Stimulated activated CD4-positive, alpha-beta T cell treated with anti-CD3 and anti-CD28 coated beads, Interleukin-15, amount 100 ng/mL, for 48 hours (primary cell): ENCODE data around the gene AIFM3.

Experiments
- DNase-seq, 2 donors: peaks; one replicate each; pipeline ENCODE4 v3.0.0-alpha.2; 2020; ENCODE audit warnings: low read depth in 2 of 2

AIFM3 gene

GRCh38 chr22:21026783-21027692 is 60.0 kb downstream of the AIFM3 start:
- DNase-seq = no peak

- DNase-seq = no peak
Observed at GRCh38 chr22:21028277-21029251, 61.5 kb downstream of the AIFM3 start.

- no peak for DNase-seq
Observed at GRCh38 chr22:21029486-21030025, 62.5 kb downstream of the AIFM3 start.

DNA sequence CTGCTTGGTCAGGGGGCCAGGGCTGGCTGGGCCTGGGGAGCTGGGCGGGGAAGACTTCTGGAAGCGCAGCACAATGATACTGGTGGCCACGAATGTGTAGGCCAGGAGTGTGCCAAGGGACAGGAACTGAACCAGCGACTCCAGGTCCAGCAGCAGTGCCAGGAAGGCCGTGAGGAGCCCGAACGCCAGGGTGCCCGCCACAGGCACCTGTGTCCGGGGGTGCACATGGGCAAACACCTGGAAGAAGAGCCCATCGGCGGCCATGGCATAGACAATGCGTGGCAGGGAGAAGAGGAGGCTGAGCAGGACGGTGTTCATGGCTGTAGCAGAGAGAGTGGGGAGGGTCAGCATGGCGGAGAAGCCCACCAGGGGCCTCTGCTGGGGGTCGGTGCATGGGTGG is 63.0 kb downstream of the AIFM3 start:
- no peak for DNase-seq
